Endothelial cell of umbilical vein (primary cell): ENCODE measurements around the gene PIK3C3. TPM values are rescaled to one million over a fixed set of nuclear protein-coding genes. Genes with fewer than 3 reads are reported as not detected.

Experiments used
- BruUV-seq: library from RNA; stranded (reverse); fragments of 400-500 nt; replicated peaks from 2 replicates; lab custom pipeline; 2021; lab: Mats Ljungman, UMichigan
- CTCF ChIA-PET: fragments of 300-600, 350-600 bp; sonication (Branson Sonifier 250); formaldehyde crosslinking; loops from one replicate; lab custom pipeline; 2021; ENCODE audit warnings: antibody characterized with exemption, inconsistent platforms; lab: Charles Lee
- POLR2A ChIA-PET: fragments of 300-600, 350-600 bp; sonication (Branson Sonifier 250); formaldehyde crosslinking; loops from one replicate; lab custom pipeline; 2021; ENCODE audit warnings: antibody characterized with exemption, inconsistent platforms; lab: Charles Lee
- DNase-seq: peaks from one replicate; pipeline ENCODE4 v3.0.0-alpha.2; 2011; ENCODE audit warnings: low read depth, low spot score
- FAIRE-seq: peaks from 2 replicates; lab custom pipeline; 2011; peaks lifted over from hg19 to GRCh38; lab: Jason Lieb, UNC
- H2AFZ ChIP-seq: 2 replicates; pipeline ENCODE4 v1.6.0; 2012; ENCODE audit warnings: low read depth, low read length, control low read depth, inconsistent platforms
- H3K27ac ChIP-seq: 2 replicates; pipeline ENCODE4 v1.5.1; 2011; ENCODE audit warnings: low read depth, mild to moderate bottlenecking, control low read depth, low read length, moderate library complexity; ENCODE audit not compliant: insufficient read depth
- H3K27me3 ChIP-seq, 2 experiments: 2 replicates each; pipeline versions ENCODE4 v1.6.0 to v1.6.1; 2011; ENCODE audit warnings: low read length in 2 of 2, mixed read lengths in 1 of 2; ENCODE audit not compliant: control insufficient read depth in 2 of 2, insufficient read depth in 2 of 2
- H3K36me3 ChIP-seq, 2 experiments: 2 replicates in 1 of 2; 3 replicates in 1 of 2; pipeline ENCODE4 v1.5.1; 2011; ENCODE audit warnings: low read length in 2 of 2, mild to moderate bottlenecking in 1 of 2, moderate library complexity in 1 of 2; ENCODE audit not compliant: control insufficient read depth in 2 of 2, insufficient read depth in 2 of 2; ENCODE audit errors: extremely low read depth in 1 of 2
- H3K4me1 ChIP-seq: 3 replicates; pipeline ENCODE4 v1.5.1; 2011; ENCODE audit warnings: mild to moderate bottlenecking, low read length; ENCODE audit not compliant: control insufficient read depth, insufficient read depth; ENCODE audit errors: extremely low read depth
- H3K4me2 ChIP-seq: 2 replicates; pipeline ENCODE4 v1.6.1; 2011; ENCODE audit warnings: low read length, control low read depth, mixed read lengths; ENCODE audit not compliant: insufficient read depth
- H3K4me3 ChIP-seq, 3 experiments: fragments of 200-600 bp in 1 of 3; sonication (generic), shearing (Covaris generic) in 1 of 3; replicated peaks in 1 of 3; 2 replicates each; pipeline ENCODE4 v1.5.1; 2011 to 2016; ENCODE audit warnings: control low read depth in 3 of 3, low read length in 3 of 3, mild to moderate bottlenecking in 2 of 3, inconsistent platforms in 1 of 3, low read depth in 1 of 3, moderate library complexity in 1 of 3; ENCODE audit not compliant: insufficient read depth in 1 of 3
- H3K79me2 ChIP-seq: 2 replicates; pipeline ENCODE4 v1.6.0; 2012; ENCODE audit warnings: low read length, inconsistent platforms; ENCODE audit not compliant: control insufficient read depth, insufficient read depth
- H3K9ac ChIP-seq: replicated peaks from 2 replicates; pipeline ENCODE3; 2011; ENCODE audit warnings: low read length, control low read depth; ENCODE audit not compliant: insufficient read depth; ENCODE audit errors: extremely low read depth
- H3K9me1 ChIP-seq: replicated peaks from 3 replicates; pipeline ENCODE4 v1.6.0; 2011; ENCODE audit warnings: mild to moderate bottlenecking, low read length; ENCODE audit not compliant: control insufficient read depth, insufficient read depth; ENCODE audit errors: extremely low read depth
- H3K9me3 ChIP-seq: replicated peaks from 2 replicates; pipeline ENCODE4 v1.5.1; 2012; ENCODE audit warnings: low read length, inconsistent platforms; ENCODE audit not compliant: control insufficient read depth, insufficient read depth
- H4K20me1 ChIP-seq: replicated peaks from 2 replicates; pipeline ENCODE3; 2011; ENCODE audit warnings: mild to moderate bottlenecking, low read length; ENCODE audit not compliant: control insufficient read depth, insufficient read depth; ENCODE audit errors: extremely low read depth
- CTCF ChIP-seq, 2 donors: IDR thresholded peaks; 1 replicate in 1 of 2; 2 replicates in 1 of 2; pipeline ENCODE4 v1.5.1; 2011; ENCODE audit warnings: low read length in 2 of 2, mild to moderate bottlenecking in 2 of 2, moderate library complexity in 2 of 2, control low read depth in 1 of 2, inconsistent platforms in 1 of 2, low read depth in 1 of 2; ENCODE audit not compliant: insufficient read depth in 1 of 2; ENCODE audit errors: extremely low read depth in 1 of 2
- EZH2 ChIP-seq: IDR thresholded peaks from 2 replicates; pipeline ENCODE4 v1.6.1; 2012; ENCODE audit warnings: borderline replicate concordance, low read depth, mild to moderate bottlenecking, moderate library complexity, low read length, inconsistent platforms; ENCODE audit not compliant: severe bottlenecking
- FOS ChIP-seq: IDR thresholded peaks from 2 replicates; pipeline ENCODE4 v1.6.1; 2011; ENCODE audit warnings: mild to moderate bottlenecking, low read length, moderate library complexity, borderline replicate concordance; ENCODE audit not compliant: insufficient read depth
- GATA2 ChIP-seq: IDR thresholded peaks from 2 replicates; pipeline ENCODE4 v1.7.0; 2011; ENCODE audit warnings: low read depth, mild to moderate bottlenecking, moderate library complexity, mixed read lengths, low read length; ENCODE audit not compliant: insufficient read length, insufficient read depth
- JUN ChIP-seq: IDR thresholded peaks from 2 replicates; pipeline ENCODE4 v1.6.1; 2011; ENCODE audit warnings: borderline replicate concordance, low read depth; ENCODE audit not compliant: insufficient read length, insufficient read depth
- MAX ChIP-seq: IDR thresholded peaks from 2 replicates; pipeline ENCODE4 v1.6.1; 2011; ENCODE audit not compliant: insufficient read depth, insufficient read length
- MYC ChIP-seq: IDR thresholded peaks from one replicate; pipeline ENCODE4 v1.6.1; 2011; ENCODE audit warnings: mild to moderate bottlenecking, low read depth, low read length
- POLR2A ChIP-seq: IDR thresholded peaks from 2 replicates; pipeline ENCODE4 v1.6.1; 2012; ENCODE audit warnings: low read depth, mild to moderate bottlenecking, control low read depth, low read length
- POLR2AphosphoS5 ChIP-seq: IDR thresholded peaks from 2 replicates; pipeline ENCODE4 v1.6.1; 2012; ENCODE audit warnings: low read depth, mild to moderate bottlenecking, control low read depth, low read length, moderate library complexity; ENCODE audit not compliant: insufficient read depth
- dilution Hi-C: fragments of 300-500 bp; cut with MboI; formaldehyde crosslinking; loops from one replicate; pipeline ENCODE4 v1.15.0; 2019; ENCODE audit warnings: low sequenced_read_pairs; ENCODE audit not compliant: extremely low pct_ligation_motif_present
- intact Hi-C: fragments of 100-400 bp; cut with micrococcal nuclease; formaldehyde crosslinking; loops from one replicate; pipeline ENCODE4 v1.10.0; 2022
- polyA plus RNA-seq, 4 experiments: library from polyadenylated mRNA; depleted of rRNA in 3 of 4; stranded (reverse) in 3 of 4; unstranded in 1 of 4; fragments of >200 nt; gene quantifications; 2 replicates each; pipeline versions ENCODE4 v1.2.1 to v1.2.3, GENCODE V29; 2011 to 2012; ENCODE audit warnings: missing spikeins in 1 of 4
- total RNA-seq: library from RNA; stranded (reverse); gene quantifications from 2 replicates; pipeline ENCODE4 v1.2.3, GENCODE V29; 2021

Gene PIK3C3
- total and polyA plus RNA-seq, 2 donors (not counting 3 experiments of a cell fraction or from before 2014, with no cell fraction given), result 19.5 to 47.3 TPM

- DNase-seq, result peak; percentile 50
- dilution Hi-C loops, result no loop called here
- ChIA-PET CTCF (interaction anchor here (1.1 to 10.2 kb wide), 3 partner anchors 8 to 16 kb away, joined by 3 to 119 read pairs (median 10); no protein-coding TSS in a partner anchor), POLR2A (no interaction called here)
- H3K79me2 ChIP-seq, result no peaks in the 10 kb centered on the region
- H4K20me1 ChIP-seq, result no peaks in the 10 kb centered on the region
- H3K4me2 ChIP-seq, result no peak overlapping the region
- no peaks in the 10 kb centered on the region for H3K9me1 ChIP-seq
- peaks cover 0 to 4% of the 10 kb centered on the region in 2 experiments for H3K36me3 ChIP-seq
- TF ChIP-seq GATA2 (no peak), MYC (no peak), POLR2AphosphoS5 (no peak), POLR2A (no peak), CTCF (IDR thresholded peaks at IDR 0.05; ENCODE audit: extremely low read depth in 1 of 2, insufficient read depth in 1 of 2, low read depth in 1 of 2, low read length in 2 of 2) (no peak), MAX (no peak), JUN (no peak), EZH2 (no peak), FOS (no peak)
- no peaks in the 10 kb centered on the region for H3K9me3 ChIP-seq
- no peak overlapping the region for H3K4me3 ChIP-seq
- FAIRE-seq, result no peak
- H3K27me3 ChIP-seq, result no peaks in the 10 kb centered on the region
- peaks cover 12% of the 10 kb centered on the region for H3K4me1 ChIP-seq
- intact Hi-C loops, result no loop called here
- no peak overlapping the region for H3K27ac ChIP-seq
- no TSS peak for BruUV-seq
- H3K9ac ChIP-seq, result no peak overlapping the region
- no peak overlapping the region for H2AFZ ChIP-seq
These were observed 90.3 kb downstream of the PIK3C3 start for GRCh38 chr18:42045346-42045745.
